Measurements from ENCODE around the gene KCNK16.
A peak's percentile ranks its signal among the peaks of the same experiment; 100 is the strongest.

The KCNK16 gene

GRCh38 chr6:39335780-39336545 is 13.5 kb upstream of the KCNK16 start:
- WGBS (ENCODE audit: extremely low coverage, insufficient coverage, insufficient read length) = no CpG with 5 or more reads among the region's 5 CpGs
- Histone ChIP-seq H3K4me2 (ENCODE audit: low read length) (no peak overlapping the region), H4K12ac (ENCODE audit: low read depth, low read length) (no peak overlapping the region), H3K4ac (ENCODE audit: low read depth, low read length) (no peak overlapping the region), H3K79me1 (ENCODE audit: low read length) (no peaks in the 10 kb centered on the region), H4K8ac (ENCODE audit: low read depth, low read length) (no peak overlapping the region), H2BK120ac (ENCODE audit: insufficient read depth, low read length, poor library complexity) (no peak overlapping the region), H3K23ac (ENCODE audit: low read length) (no peak overlapping the region), H2BK5ac (ENCODE audit: low read depth, low read length, poor library complexity) (no peak overlapping the region), H3K14ac (ENCODE audit: low read length) (no peak overlapping the region), H3K79me2 (ENCODE audit: control insufficient read depth, insufficient read depth, low read length, poor library complexity) (no peaks in the 10 kb centered on the region), H2BK12ac (ENCODE audit: low read length) (no peak overlapping the region), H3K4me3 (ENCODE audit: low read depth, low read length) (no peak overlapping the region), H3K18ac (ENCODE audit: low read length) (no peak overlapping the region), H4K91ac (ENCODE audit: low read depth, low read length) (no peak overlapping the region), H3K27ac (ENCODE audit: low read depth, low read length) (no peak overlapping the region), H3K27me3 (ENCODE audit: insufficient read depth, low read length) (no peaks in the 10 kb centered on the region), H3K9me3 (ENCODE audit: insufficient read depth, low read depth, low read length) (no peaks in the 10 kb centered on the region), H2AK5ac (ENCODE audit: low read length) (no peak overlapping the region), H3K4me1 (ENCODE audit: control insufficient read depth in 1 of 2, insufficient read depth in 2 of 2, low read length in 2 of 2) (peaks cover 0 to 4% of the 10 kb centered on the region in 2 experiments), H2AFZ (ENCODE audit: insufficient read depth, low read length, poor library complexity) (no peak overlapping the region), H3K9ac (ENCODE audit: low read length) (no peak overlapping the region), H3K36me3 (ENCODE audit: control insufficient read depth in 1 of 2, insufficient read depth in 2 of 2, low read length in 2 of 2) (no peaks in the 10 kb centered on the region)
- DNase-seq = peak; percentile 25 to 47

GRCh38 chr6:39333644-39334438 is 11.3 kb upstream of the KCNK16 start:
- DNase-seq = no peak
- no peak overlapping the region for H4K8ac ChIP-seq (ENCODE audit: low read depth, low read length)
- H4K12ac ChIP-seq (ENCODE audit: low read depth, low read length) = no peak overlapping the region
- H3K27ac ChIP-seq (ENCODE audit: low read depth, low read length) = no peak overlapping the region
- no peak overlapping the region for H3K9ac ChIP-seq (ENCODE audit: low read length)
- no peak overlapping the region for H3K4me3 ChIP-seq (ENCODE audit: low read depth, low read length)
- H3K4me2 ChIP-seq (ENCODE audit: low read length) = no peak overlapping the region
- no peak overlapping the region for H2BK120ac ChIP-seq (ENCODE audit: insufficient read depth, low read length, poor library complexity)
- no peak overlapping the region for H3K18ac ChIP-seq (ENCODE audit: low read length)
- WGBS (ENCODE audit: extremely low coverage, insufficient coverage, insufficient read length) = no CpG with 5 or more reads among the region's 7 CpGs
- no peaks in the 10 kb centered on the region for H3K79me1 ChIP-seq (ENCODE audit: low read length)
- H2AFZ ChIP-seq (ENCODE audit: insufficient read depth, low read length, poor library complexity) = no peak overlapping the region
- no peak overlapping the region for H2BK5ac ChIP-seq (ENCODE audit: low read depth, low read length, poor library complexity)
- no peaks in the 10 kb centered on the region for H3K27me3 ChIP-seq (ENCODE audit: insufficient read depth, low read length)
- H3K79me2 ChIP-seq (ENCODE audit: control insufficient read depth, insufficient read depth, low read length, poor library complexity) = no peaks in the 10 kb centered on the region
- H3K36me3 ChIP-seq (ENCODE audit: control insufficient read depth in 1 of 2, insufficient read depth in 2 of 2, low read length in 2 of 2) = no peaks in the 10 kb centered on the region
- no peak overlapping the region for H3K23ac ChIP-seq (ENCODE audit: low read length)
- H3K4me1 ChIP-seq (ENCODE audit: control insufficient read depth in 1 of 2, insufficient read depth in 2 of 2, low read length in 2 of 2) = peaks cover 0 to 4% of the 10 kb centered on the region in 2 experiments
- no peak overlapping the region for H2AK5ac ChIP-seq (ENCODE audit: low read length)
- no peak overlapping the region for H2BK12ac ChIP-seq (ENCODE audit: low read length)
- H3K9me3 ChIP-seq (ENCODE audit: insufficient read depth, low read depth, low read length) = no peaks in the 10 kb centered on the region
- no peak overlapping the region for H3K4ac ChIP-seq (ENCODE audit: low read depth, low read length)
- H3K14ac ChIP-seq (ENCODE audit: low read length) = no peak overlapping the region
- H4K91ac ChIP-seq (ENCODE audit: low read depth, low read length) = no peak overlapping the region

- H2AK5ac ChIP-seq (ENCODE audit: low read length) = no peak overlapping the region
- no peak overlapping the region for H4K91ac ChIP-seq (ENCODE audit: low read depth, low read length)
- H3K14ac ChIP-seq (ENCODE audit: low read length) = no peak overlapping the region
- no peaks in the 10 kb centered on the region for H3K4me1 ChIP-seq (ENCODE audit: control insufficient read depth in 1 of 2, insufficient read depth in 2 of 2, low read length in 2 of 2)
- no peak overlapping the region for H4K12ac ChIP-seq (ENCODE audit: low read depth, low read length)
- H4K8ac ChIP-seq (ENCODE audit: low read depth, low read length) = no peak overlapping the region
- no peak overlapping the region for H2BK12ac ChIP-seq (ENCODE audit: low read length)
- H3K9me3 ChIP-seq (ENCODE audit: insufficient read depth, low read depth, low read length) = peaks cover 1% of the 10 kb centered on the region
- no peak overlapping the region for H2BK5ac ChIP-seq (ENCODE audit: low read depth, low read length, poor library complexity)
- H3K4me3 ChIP-seq (ENCODE audit: low read depth, low read length) = peak overlapping the region; percentile 34
- H3K18ac ChIP-seq (ENCODE audit: low read length) = no peak overlapping the region
- H3K4me2 ChIP-seq (ENCODE audit: low read length) = no peak overlapping the region
- H3K4ac ChIP-seq (ENCODE audit: low read depth, low read length) = no peak overlapping the region
- H3K27ac ChIP-seq (ENCODE audit: low read depth, low read length) = no peak overlapping the region
- no peaks in the 10 kb centered on the region for H3K27me3 ChIP-seq (ENCODE audit: insufficient read depth, low read length)
- WGBS (ENCODE audit: extremely low coverage, insufficient coverage, insufficient read length) = no CpG with 5 or more reads among the region's 3 CpGs
- H3K9ac ChIP-seq (ENCODE audit: low read length) = no peak overlapping the region
- no peaks in the 10 kb centered on the region for H3K79me1 ChIP-seq (ENCODE audit: low read length)
- H3K23ac ChIP-seq (ENCODE audit: low read length) = no peak overlapping the region
- no peaks in the 10 kb centered on the region for H3K79me2 ChIP-seq (ENCODE audit: control insufficient read depth, insufficient read depth, low read length, poor library complexity)
- no peak overlapping the region for H2BK120ac ChIP-seq (ENCODE audit: insufficient read depth, low read length, poor library complexity)
- H2AFZ ChIP-seq (ENCODE audit: insufficient read depth, low read length, poor library complexity) = no peak overlapping the region
- no peaks in the 10 kb centered on the region for H3K36me3 ChIP-seq (ENCODE audit: control insufficient read depth in 1 of 2, insufficient read depth in 2 of 2, low read length in 2 of 2)
- DNase-seq = no peak
Observed at GRCh38 chr6:39330476-39330875, 8.0 kb upstream of the KCNK16 start.

- Histone ChIP-seq H3K4me3 (ENCODE audit: low read depth, low read length) (no peak overlapping the region), H3K27me3 (ENCODE audit: insufficient read depth, low read length) (no peaks in the 10 kb centered on the region), H2AK5ac (ENCODE audit: low read length) (no peak overlapping the region), H3K4ac (ENCODE audit: low read depth, low read length) (no peak overlapping the region), H4K91ac (ENCODE audit: low read depth, low read length) (no peak overlapping the region), H3K9ac (ENCODE audit: low read length) (no peak overlapping the region), H4K12ac (ENCODE audit: low read depth, low read length) (no peak overlapping the region), H3K14ac (ENCODE audit: low read length) (no peak overlapping the region), H3K4me1 (ENCODE audit: control insufficient read depth in 1 of 2, insufficient read depth in 2 of 2, low read length in 2 of 2) (no peaks in the 10 kb centered on the region), H3K79me1 (ENCODE audit: low read length) (no peaks in the 10 kb centered on the region), H2AFZ (ENCODE audit: insufficient read depth, low read length, poor library complexity) (no peak overlapping the region), H3K36me3 (ENCODE audit: control insufficient read depth in 1 of 2, insufficient read depth in 2 of 2, low read length in 2 of 2) (no peaks in the 10 kb centered on the region), H2BK12ac (ENCODE audit: low read length) (no peak overlapping the region), H2BK5ac (ENCODE audit: low read depth, low read length, poor library complexity) (no peak overlapping the region), H3K27ac (ENCODE audit: low read depth, low read length) (no peak overlapping the region), H3K18ac (ENCODE audit: low read length) (no peak overlapping the region), H3K4me2 (ENCODE audit: low read length) (no peak overlapping the region), H4K8ac (ENCODE audit: low read depth, low read length) (no peak overlapping the region), H3K9me3 (ENCODE audit: insufficient read depth, low read depth, low read length) (peaks cover 1% of the 10 kb centered on the region), H2BK120ac (ENCODE audit: insufficient read depth, low read length, poor library complexity) (no peak overlapping the region), H3K79me2 (ENCODE audit: control insufficient read depth, insufficient read depth, low read length, poor library complexity) (no peaks in the 10 kb centered on the region), H3K23ac (ENCODE audit: low read length) (no peak overlapping the region)
- peak in 1 of 2 donors; percentile 17 for DNase-seq
- no CpG with 5 or more reads among the region's 3 CpGs for WGBS (ENCODE audit: extremely low coverage, insufficient coverage, insufficient read length)
Observed at GRCh38 chr6:39330057-39330456, 7.6 kb upstream of the KCNK16 start.

Measured in trophoblast cell (in vitro differentiated cells and primary cell).